UCSD-AML1 (cell line): ENCODE measurements around the gene IP6K3.

Source experiments
- DNase-seq: peaks from one replicate; lab custom pipeline; 2025; ENCODE audit not compliant: unreplicated experiment; lab: John Stamatoyannopoulos, UW

The IP6K3 gene

GRCh38 chr6:33777398-33778388, 31.0 kb upstream of the IP6K3 start:
- no peak for DNase-seq

- no peak for DNase-seq
These were observed 30.1 kb upstream of the IP6K3 start for GRCh38 chr6:33776764-33777163.

- DNase-seq = no peak
These were observed 29.5 kb upstream of the IP6K3 start for GRCh38 chr6:33776186-33776585.

- no peak for DNase-seq
These were observed 28.1 kb upstream of the IP6K3 start for GRCh38 chr6:33774774-33775173.

GRCh38 chr6:33772902-33773472, 26.3 kb upstream of the IP6K3 start:
- DNase-seq = no peak

GRCh38 chr6:33772082-33772830, 25.6 kb upstream of the IP6K3 start:
- DNase-seq = no peak

- peak; percentile 77 for DNase-seq
These were observed 24.7 kb upstream of the IP6K3 start for GRCh38 chr6:33771146-33772081.

GRCh38 chr6:33770833-33771145, 24.1 kb upstream of the IP6K3 start:
- DNase-seq = no peak

GRCh38 chr6:33770124-33770832, 23.6 kb upstream of the IP6K3 start:
- no peak for DNase-seq

GRCh38 chr6:33769248-33769821, 22.6 kb upstream of the IP6K3 start:
- no peak for DNase-seq

- DNase-seq = peak; percentile 77
These were observed 22.0 kb upstream of the IP6K3 start for GRCh38 chr6:33768644-33769120.

GRCh38 chr6:33766921-33767907, 20.5 kb upstream of the IP6K3 start:
- DNase-seq = no peak

GRCh38 chr6:33765368-33765767, 18.7 kb upstream of the IP6K3 start:
- no peak for DNase-seq

GRCh38 chr6:33764036-33764435, 17.3 kb upstream of the IP6K3 start:
- no peak for DNase-seq

- DNase-seq = no peak
These were observed 16.8 kb upstream of the IP6K3 start for GRCh38 chr6:33763483-33763882.

GRCh38 chr6:33762713-33763112, 16.0 kb upstream of the IP6K3 start:
- no peak for DNase-seq

GRCh38 chr6:33761922-33762629, 15.4 kb upstream of the IP6K3 start:
- peak; percentile 75 for DNase-seq

GRCh38 chr6:33761581-33761921, 14.8 kb upstream of the IP6K3 start:
- no peak for DNase-seq
